Activated CD8-positive, alpha-beta memory T cell treated with anti-CD3 and anti-CD28 coated beads, Interleukin-2, amount 50 U/mL, for 4 hours (primary cell): ENCODE measurements around the gene TXNRD2.
"Not testable (repeated sequence)": the region's sequence is repeated elsewhere in the genome, so short reads cannot be mapped to it uniquely, and the experiment has no call there.

Source experiments
- DNase-seq: peaks from one replicate; pipeline ENCODE4 v3.0.0-alpha.2; 2020

TXNRD2 gene

GRCh38 chr22:19942157-19943081, 801 bp upstream of the TXNRD2 start:
- no peak for DNase-seq

- no peak for DNase-seq
These were observed 868 bp downstream of the TXNRD2 start for GRCh38 chr22:19940536-19941364.

- DNase-seq = no peak
These were observed 3.8 kb downstream of the TXNRD2 start for GRCh38 chr22:19937616-19938473.

GRCh38 chr22:19936513-19936912, 5.1 kb downstream of the TXNRD2 start:
- no peak for DNase-seq

- not testable (repeated sequence) for DNase-seq
These were observed 6.4 kb downstream of the TXNRD2 start for GRCh38 chr22:19935123-19935718.

- DNase-seq = no peak
These were observed 8.0 kb downstream of the TXNRD2 start for GRCh38 chr22:19933341-19934241.

- DNase-seq = no peak
These were observed 9.0 kb downstream of the TXNRD2 start for GRCh38 chr22:19932367-19933206.

- no peak for DNase-seq
These were observed 10.1 kb downstream of the TXNRD2 start for GRCh38 chr22:19931514-19931913.

- no peak for DNase-seq
These were observed 10.8 kb downstream of the TXNRD2 start for GRCh38 chr22:19930551-19931486.

- DNase-seq = no peak
These were observed 11.8 kb downstream of the TXNRD2 start for GRCh38 chr22:19929586-19930550.

- no peak for DNase-seq
These were observed 13.4 kb downstream of the TXNRD2 start for GRCh38 chr22:19928207-19928606.

GRCh38 chr22:19927696-19928095, 13.9 kb downstream of the TXNRD2 start:
- DNase-seq = no peak

- DNase-seq = not testable (repeated sequence)
These were observed 15.6 kb downstream of the TXNRD2 start for GRCh38 chr22:19926028-19926427.

GRCh38 chr22:19923914-19924513, 17.6 kb downstream of the TXNRD2 start:
- no peak for DNase-seq

- DNase-seq = no peak
These were observed 20.0 kb downstream of the TXNRD2 start for GRCh38 chr22:19921544-19922081.

- DNase-seq = no peak
These were observed 21.8 kb downstream of the TXNRD2 start for GRCh38 chr22:19919701-19920363.
